Inflammatory macrophage treated with lipopolysaccharide for 4 hours (primary cell): ENCODE measurements around the gene CRIP2.

Experiments
- DNase-seq: peaks from one replicate; pipeline ENCODE4 v3.0.0-alpha.2; 2020

The CRIP2 gene

GRCh38 chr14:105474483-105475268 lies at the start of gene CRIP2:
CRIP2 (plus strand) TSS chr14:105474821; CDS start chr14:105474863, 42 bp downstream.
- no peak for DNase-seq

GRCh38 chr14:105424861-105425260 lies 49.8 kb upstream of the CRIP2 start:
- DNase-seq = no peak

- no peak for DNase-seq
Observed at GRCh38 chr14:105425823-105426247, 48.8 kb upstream of the CRIP2 start.

GRCh38 chr14:105426416-105427130 lies 48.0 kb upstream of the CRIP2 start:
- DNase-seq = no peak

- no peak for DNase-seq
Observed at GRCh38 chr14:105427412-105427811, 47.2 kb upstream of the CRIP2 start.

- DNase-seq = no peak
Observed at GRCh38 chr14:105427936-105428485, 46.6 kb upstream of the CRIP2 start.

- no peak for DNase-seq
Observed at GRCh38 chr14:105430042-105430441, 44.6 kb upstream of the CRIP2 start.

GRCh38 chr14:105430565-105430964 lies 44.1 kb upstream of the CRIP2 start:
- DNase-seq = no peak

- DNase-seq = no peak
Observed at GRCh38 chr14:105431256-105431655, 43.4 kb upstream of the CRIP2 start.

GRCh38 chr14:105432657-105433056 lies 42.0 kb upstream of the CRIP2 start:
- no peak for DNase-seq

- no peak for DNase-seq
Observed at GRCh38 chr14:105433161-105433605, 41.4 kb upstream of the CRIP2 start.

- no peak for DNase-seq
Observed at GRCh38 chr14:105436402-105436801, 38.2 kb upstream of the CRIP2 start.

GRCh38 chr14:105436891-105437722 lies 37.5 kb upstream of the CRIP2 start:
- no peak for DNase-seq

- DNase-seq = no peak
Observed at GRCh38 chr14:105437723-105438500, 36.7 kb upstream of the CRIP2 start.

- no peak for DNase-seq
Observed at GRCh38 chr14:105439179-105439578, 35.4 kb upstream of the CRIP2 start.

- DNase-seq = no peak
Observed at GRCh38 chr14:105439710-105440553, 34.7 kb upstream of the CRIP2 start.

GRCh38 chr14:105440554-105440900 lies 34.1 kb upstream of the CRIP2 start:
- no peak for DNase-seq

- no peak for DNase-seq
Observed at GRCh38 chr14:105440992-105441391, 33.6 kb upstream of the CRIP2 start.

- DNase-seq = no peak
Observed at GRCh38 chr14:105442125-105442524, 32.5 kb upstream of the CRIP2 start.

- DNase-seq = no peak
Observed at GRCh38 chr14:105442834-105443233, 31.8 kb upstream of the CRIP2 start.

- no peak for DNase-seq
Observed at GRCh38 chr14:105444859-105445258, 29.8 kb upstream of the CRIP2 start.
